GM12878 (cell line): ENCODE measurements around the gene TRPV3.

Experiments used
- EZH2 ChIP-seq: IDR thresholded peaks from 2 replicates; pipeline ENCODE4 v1.6.1; 2012; ENCODE audit warnings: low read depth, mild to moderate bottlenecking, control low read depth, inconsistent platforms, low read length, borderline replicate concordance; ENCODE audit not compliant: control insufficient read depth
- NBN ChIP-seq: fragments of 450-650 bp; IDR thresholded peaks from 2 replicates; pipeline ENCODE4 v1.6.1; 2016
- PAX5 ChIP-seq: IDR thresholded peaks from 2 replicates; pipeline ENCODE4 v1.6.1; 2011; ENCODE audit warnings: low read depth, low read length, borderline replicate concordance
- PBX3 ChIP-seq: IDR thresholded peaks from 2 replicates; pipeline ENCODE4 v1.6.1; 2011; ENCODE audit warnings: mild to moderate bottlenecking, low read depth, low read length, moderate library complexity; ENCODE audit not compliant: insufficient replicate concordance
- POLR2A ChIP-seq: IDR thresholded peaks from 2 replicates; pipeline ENCODE4 v1.6.1; 2011; ENCODE audit warnings: low read depth, mild to moderate bottlenecking, low read length
- RCOR1 ChIP-seq: conservative IDR thresholded peaks from 2 replicates; pipeline ENCODE4 v1.6.1; 2012; ENCODE audit warnings: low read depth, low read length, improper control_type of control experiment
- SPI1 ChIP-seq: IDR thresholded peaks from 2 replicates; pipeline ENCODE4 v1.6.1; 2011; ENCODE audit warnings: low read depth, mild to moderate bottlenecking, low read length, moderate library complexity, borderline replicate concordance; ENCODE audit not compliant: insufficient read depth
- TCF7 ChIP-seq: IDR thresholded peaks from 2 replicates; pipeline ENCODE4 v1.6.1; 2014; ENCODE audit warnings: antibody characterized with exemption, borderline replicate concordance
- ZNF274 ChIP-seq: IDR thresholded peaks from one replicate; pipeline ENCODE4 v1.8.0; 2011; ENCODE audit not compliant: insufficient read length, insufficient read depth
- ZNF592 ChIP-seq: fragments of 450-650 bp; IDR thresholded peaks from 2 replicates; pipeline ENCODE4 v1.6.1; 2017; ENCODE audit warnings: mild to moderate bottlenecking, moderate library complexity
- TF ChIP-seq, protein P1 (sequence below), 3 experiments: IDR thresholded peaks in 2 of 3; conservative IDR thresholded peaks in 1 of 3; 2 replicates each; pipeline ENCODE4 v1.5.1; 2011; ENCODE audit warnings: low read depth in 3 of 3, low read length in 3 of 3, mild to moderate bottlenecking in 3 of 3, control low read depth in 2 of 3, moderate library complexity in 2 of 3, inconsistent platforms in 1 of 3, mixed read lengths in 1 of 3; ENCODE audit not compliant: control insufficient read depth in 2 of 3, insufficient read depth in 1 of 3; ENCODE audit errors: extremely low read depth in 1 of 3

- TF ChIP-seq ZNF274, result no peak
- TF ChIP-seq, protein P1, sequence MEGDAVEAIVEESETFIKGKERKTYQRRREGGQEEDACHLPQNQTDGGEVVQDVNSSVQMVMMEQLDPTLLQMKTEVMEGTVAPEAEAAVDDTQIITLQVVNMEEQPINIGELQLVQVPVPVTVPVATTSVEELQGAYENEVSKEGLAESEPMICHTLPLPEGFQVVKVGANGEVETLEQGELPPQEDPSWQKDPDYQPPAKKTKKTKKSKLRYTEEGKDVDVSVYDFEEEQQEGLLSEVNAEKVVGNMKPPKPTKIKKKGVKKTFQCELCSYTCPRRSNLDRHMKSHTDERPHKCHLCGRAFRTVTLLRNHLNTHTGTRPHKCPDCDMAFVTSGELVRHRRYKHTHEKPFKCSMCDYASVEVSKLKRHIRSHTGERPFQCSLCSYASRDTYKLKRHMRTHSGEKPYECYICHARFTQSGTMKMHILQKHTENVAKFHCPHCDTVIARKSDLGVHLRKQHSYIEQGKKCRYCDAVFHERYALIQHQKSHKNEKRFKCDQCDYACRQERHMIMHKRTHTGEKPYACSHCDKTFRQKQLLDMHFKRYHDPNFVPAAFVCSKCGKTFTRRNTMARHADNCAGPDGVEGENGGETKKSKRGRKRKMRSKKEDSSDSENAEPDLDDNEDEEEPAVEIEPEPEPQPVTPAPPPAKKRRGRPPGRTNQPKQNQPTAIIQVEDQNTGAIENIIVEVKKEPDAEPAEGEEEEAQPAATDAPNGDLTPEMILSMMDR (IDR thresholded peaks at IDR 0.05 in 2 of 3, conservative IDR thresholded peaks at IDR 0.05 in 1 of 3; ENCODE audit: control insufficient read depth in 2 of 3, extremely low read depth in 1 of 3, insufficient read depth in 1 of 3, low read depth in 3 of 3, low read length in 3 of 3), result no peak
- TF ChIP-seq POLR2A, result no peak
- TF ChIP-seq EZH2, result no peak
- TF ChIP-seq NBN, result no peak
- no peak for TF ChIP-seq ZNF592
- no peak for TF ChIP-seq PAX5
- TF ChIP-seq PBX3, result no peak
- no peak for TF ChIP-seq RCOR1
- TF ChIP-seq SPI1, result no peak
- TF ChIP-seq TCF7, result no peak
Observed at GRCh38 chr17:3471599-3471998, 86.0 kb downstream of the TRPV3 start, which contains the start of gene SPATA22.
